ENCODE data around the gene KDM5D.

KDM5D gene

GRCh38 chrY:19744381-19745378 lies at the start of gene KDM5D:
KDM5D (minus strand) TSS chrY:19744726; CDS start chrY:19744534, 192 bp downstream.
- DNase-seq (ENCODE audit: low spot score), result peak; percentile 46

DNA sequence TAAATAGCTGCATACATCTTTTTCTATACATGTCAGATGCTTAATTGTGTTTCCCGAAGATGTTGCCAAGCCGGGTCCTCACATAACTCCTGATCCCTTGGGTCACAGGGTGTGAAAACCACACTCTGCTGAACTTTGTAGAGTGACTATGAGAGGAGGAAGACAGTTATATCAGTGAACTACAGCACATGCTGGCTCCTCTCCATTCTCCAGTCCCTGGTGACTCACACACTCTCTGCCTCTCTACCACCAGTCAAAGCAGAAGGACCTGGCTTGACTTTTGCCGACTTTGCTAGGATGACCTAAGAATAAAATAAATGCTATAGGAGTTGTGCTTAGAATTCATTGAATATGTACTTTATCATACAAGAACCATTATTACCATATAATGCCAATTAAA lies 23.8 kb upstream of the KDM5D start:
- no peak for DNase-seq (ENCODE audit: low spot score)

GRCh38 chrY:19743331-19743730 lies 1.2 kb downstream of the KDM5D start:
- no peak for DNase-seq (ENCODE audit: low spot score)

DNA sequence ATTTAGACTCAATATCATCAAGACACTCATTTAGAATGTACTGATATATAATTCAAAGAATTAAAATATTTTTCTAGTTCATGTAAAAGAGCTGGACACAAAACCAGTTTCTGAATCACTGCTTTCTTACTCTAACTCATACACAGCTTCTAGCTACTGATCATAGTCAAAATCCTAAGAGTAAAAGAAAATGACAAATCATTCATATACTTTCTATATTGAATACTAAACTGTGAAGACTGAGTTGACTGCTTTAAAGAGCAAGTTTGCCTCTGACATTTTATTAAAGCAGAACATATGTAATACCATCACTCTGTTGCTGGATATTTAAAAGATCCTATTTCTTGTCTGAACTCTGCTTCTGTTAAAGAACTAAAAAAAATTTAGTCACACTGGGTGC lies 2.4 kb downstream of the KDM5D start:
- no peak for DNase-seq (ENCODE audit: low spot score)

DNA sequence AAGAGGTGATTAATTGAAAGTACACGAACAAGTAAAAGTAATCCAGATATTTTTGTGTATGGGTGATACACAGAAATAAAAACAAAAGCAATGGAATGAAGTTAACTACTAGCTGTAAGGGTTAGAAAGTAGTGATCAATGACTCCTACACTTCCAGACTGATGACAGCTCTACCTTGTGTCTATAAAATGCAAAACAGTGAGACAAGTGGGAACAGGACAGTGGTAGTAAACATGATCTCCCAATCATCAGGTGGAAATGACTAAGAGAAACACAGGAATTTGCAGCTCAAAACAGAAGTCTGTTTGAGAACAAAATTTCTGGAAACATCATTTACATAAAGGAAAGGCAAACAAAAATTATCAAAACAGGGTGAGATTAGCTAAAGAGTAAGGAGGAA lies 10.1 kb downstream of the KDM5D start:
- DNase-seq (ENCODE audit: low spot score), result no peak

DNA sequence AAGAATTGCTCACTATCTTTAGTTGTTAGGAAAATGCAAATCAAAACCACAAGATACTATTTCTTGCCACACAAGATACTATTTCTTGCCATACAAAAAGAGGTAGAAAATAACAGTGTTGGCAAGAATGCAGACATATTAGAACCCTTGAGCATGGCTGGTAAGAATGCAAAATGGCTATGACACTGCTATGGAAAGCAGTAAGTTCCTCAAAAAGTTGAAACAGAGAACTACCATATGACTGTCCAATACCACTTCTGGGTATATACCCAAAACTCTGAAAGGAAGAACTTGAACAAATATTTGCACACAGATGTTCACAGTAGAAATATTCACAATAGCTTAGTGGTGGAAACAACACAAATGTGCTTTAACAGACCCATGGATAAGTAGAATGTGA lies 26.6 kb downstream of the KDM5D start:
- DNase-seq (ENCODE audit: low spot score), result no peak

- no peak for DNase-seq (ENCODE audit: low spot score)
Measured at GRCh38 chrY:19717146-19717545, 27.4 kb downstream of the KDM5D start.

DNA sequence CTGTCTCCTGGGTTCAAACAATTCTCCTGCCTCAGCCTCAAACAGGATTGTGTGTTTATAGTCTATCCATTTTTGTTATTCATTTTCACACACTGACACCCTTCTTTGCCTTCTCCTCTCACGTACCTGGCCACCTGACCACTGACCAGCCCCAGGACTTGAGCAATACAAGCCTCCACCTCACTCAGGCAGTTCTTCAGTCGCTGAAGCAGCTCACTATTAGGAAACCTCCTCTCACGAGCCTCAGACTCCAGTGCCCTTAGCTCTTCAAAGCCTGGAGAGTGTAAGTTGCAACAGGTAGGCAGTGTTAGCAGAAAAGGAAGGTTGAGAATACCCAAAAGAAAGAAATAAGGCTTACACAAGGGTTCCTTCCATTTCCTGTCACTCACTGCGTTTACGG lies 29.3 kb downstream of the KDM5D start:
- no peak for DNase-seq (ENCODE audit: low spot score)

GRCh38 chrY:19713430-19713829 lies 31.1 kb downstream of the KDM5D start:
- DNase-seq (ENCODE audit: low spot score), result no peak

DNA sequence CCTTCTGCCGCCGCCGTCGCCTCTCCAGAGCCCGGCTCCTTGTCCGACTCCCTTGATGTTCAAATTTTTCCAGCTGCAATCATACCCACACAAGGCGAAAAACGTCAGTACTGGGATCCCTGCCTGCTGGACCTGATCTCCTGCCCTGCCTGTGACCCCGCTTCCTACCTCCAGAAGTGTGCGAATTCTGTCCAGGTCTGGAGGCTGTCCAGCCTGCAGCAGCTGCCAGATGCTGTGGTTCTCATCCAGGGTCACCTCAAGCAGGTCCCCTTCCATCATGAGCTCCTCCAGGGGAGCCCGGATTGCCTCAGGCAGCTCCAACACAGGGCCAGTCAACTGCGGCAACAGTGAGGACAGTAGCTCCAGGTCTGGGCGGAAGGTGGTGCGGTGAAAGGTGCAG lies 38.3 kb downstream of the KDM5D start:
- no peak for DNase-seq (ENCODE audit: low spot score)

DNA sequence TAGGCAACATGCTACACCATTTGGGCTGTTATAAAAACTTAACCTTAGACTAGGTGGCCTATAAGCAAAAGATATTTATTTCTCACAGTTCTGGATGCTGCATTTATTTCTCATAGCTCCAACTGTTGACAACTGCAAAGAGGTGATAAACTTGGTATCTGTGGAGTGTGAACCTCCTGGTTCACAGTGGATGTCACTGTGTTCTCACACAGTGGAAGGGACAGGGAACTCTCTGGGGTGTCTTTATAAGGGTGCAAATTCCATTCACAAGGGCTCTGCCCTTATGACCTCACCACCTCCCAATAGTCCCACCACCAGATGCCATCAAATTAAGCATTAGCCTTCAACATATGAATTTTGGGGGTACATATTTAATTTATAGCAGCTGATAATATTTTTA lies 46.0 kb downstream of the KDM5D start:
- DNase-seq (ENCODE audit: low spot score), result no peak

- no peak for DNase-seq (ENCODE audit: low spot score)
Measured at GRCh38 chrY:19680821-19681220, 63.7 kb downstream of the KDM5D start.

Data from Ammon's horn (tissue), 1 donor.